C1 segment of cervical spinal cord (tissue), 14 donors: ENCODE measurements around the gene IL36G.
"Not testable (repeated sequence)": the region's sequence is repeated elsewhere in the genome, so short reads cannot be mapped to it uniquely, and the experiment has no call there.

Source experiments
- DNase-seq, 14 donors: peaks; one replicate each; lab custom pipeline; 2025; lab: John Stamatoyannopoulos, UW

The IL36G gene

GRCh38 chr2:112977559-112978056 is at the start of gene IL36G:
Gene IL36G, plus strand, starts transcription at chr2:112978006. Its CDS starts 633 bp downstream, at chr2:112978639.
- no peak for DNase-seq

- DNase-seq = no peak
These were observed 44.5 kb upstream of the IL36G start for GRCh38 chr2:112933261-112933660.

GRCh38 chr2:112934117-112934516 is 43.7 kb upstream of the IL36G start:
- DNase-seq = not testable (repeated sequence)

- no peak for DNase-seq
These were observed 40.9 kb upstream of the IL36G start for GRCh38 chr2:112936927-112937232.

GRCh38 chr2:112938904-112939303 is 38.9 kb upstream of the IL36G start:
- DNase-seq = no peak

- no peak for DNase-seq
These were observed 38.4 kb upstream of the IL36G start for GRCh38 chr2:112939425-112939824.

GRCh38 chr2:112940859-112941625 is 36.8 kb upstream of the IL36G start:
- DNase-seq = no peak

GRCh38 chr2:112941753-112942653 is 35.8 kb upstream of the IL36G start:
- DNase-seq = peak in 12 of 14 donors; percentile 3 to 63 (median 28)

GRCh38 chr2:112942654-112943002 is 35.2 kb upstream of the IL36G start:
- no peak for DNase-seq

GRCh38 chr2:112944971-112945370 is 32.8 kb upstream of the IL36G start:
- DNase-seq = no peak

- DNase-seq = no peak
These were observed 31.7 kb upstream of the IL36G start for GRCh38 chr2:112946086-112946485.

GRCh38 chr2:112947374-112947773 is 30.4 kb upstream of the IL36G start:
- DNase-seq = no peak

- DNase-seq = no peak
These were observed 28.4 kb upstream of the IL36G start for GRCh38 chr2:112949456-112949855.

GRCh38 chr2:112954364-112954763 is 23.4 kb upstream of the IL36G start:
- no peak for DNase-seq

GRCh38 chr2:112957511-112957910 is 20.3 kb upstream of the IL36G start:
- no peak for DNase-seq

- peak in 1 of 14 donors; percentile 54 for DNase-seq
These were observed 19.2 kb upstream of the IL36G start for GRCh38 chr2:112958428-112959108.

GRCh38 chr2:112959109-112959812 is 18.5 kb upstream of the IL36G start:
- DNase-seq = peak in 1 of 14 donors; percentile 37

GRCh38 chr2:112960230-112960825 is 17.5 kb upstream of the IL36G start:
- DNase-seq = no peak

GRCh38 chr2:112962308-112963175 is 15.3 kb upstream of the IL36G start:
- DNase-seq = no peak

GRCh38 chr2:112967023-112967422 is 10.8 kb upstream of the IL36G start:
- no peak for DNase-seq
